Thyroid gland (tissue), 4 donors: ENCODE data around the gene VWA5B2.

Experiments
- CTCF ChIP-seq, 6 experiments: fragments of 200-600 bp in 3 of 6; fragments of 450-650 bp in 3 of 6; sonication (generic) in 3 of 6; IDR thresholded peaks; one replicate each; pipeline ENCODE4 v1.5.1; 2016 to 2019; ENCODE audit warnings: antibody characterized with exemption in 6 of 6, mild to moderate bottlenecking in 2 of 6, inconsistent platforms in 1 of 6, moderate library complexity in 1 of 6
- POLR2A ChIP-seq, 2 donors: fragments of 450-650 bp; IDR thresholded peaks; one replicate each; pipeline ENCODE4 v1.6.1; 2017; ENCODE audit warnings: antibody characterized with exemption in 2 of 2, mild to moderate bottlenecking in 2 of 2, moderate library complexity in 1 of 2

GRCh38 chr3:184241447-184242296 lies 12.3 kb downstream of the VWA5B2 start:
- TF ChIP-seq CTCF (IDR thresholded peaks at IDR 0.05) (peak in 5 of 6 experiments; percentile 53 to 72 (median 64)), POLR2A (IDR thresholded peaks at IDR 0.05) (peak in 1 of 2 donors; percentile 26)
